C4-2B (cell line): ENCODE results near the gene KCNQ5.
"Not testable (repeated sequence)": the region's sequence is repeated elsewhere in the genome, so short reads cannot be mapped to it uniquely, and the experiment has no call there.

Experiments
- H3K27ac ChIP-seq: fragments of 450-650 bp; 2 replicates; pipeline ENCODE4 v1.5.1; 2017
- CTCF ChIP-seq: fragments of 450-650 bp; conservative IDR thresholded peaks from 2 replicates; pipeline ENCODE4 v1.5.1; 2017; ENCODE audit warnings: mild to moderate bottlenecking
- ZFX ChIP-seq: fragments of 450-650 bp; IDR thresholded peaks from 2 replicates; pipeline ENCODE4 v1.6.1; 2017

Gene KCNQ5

DNA sequence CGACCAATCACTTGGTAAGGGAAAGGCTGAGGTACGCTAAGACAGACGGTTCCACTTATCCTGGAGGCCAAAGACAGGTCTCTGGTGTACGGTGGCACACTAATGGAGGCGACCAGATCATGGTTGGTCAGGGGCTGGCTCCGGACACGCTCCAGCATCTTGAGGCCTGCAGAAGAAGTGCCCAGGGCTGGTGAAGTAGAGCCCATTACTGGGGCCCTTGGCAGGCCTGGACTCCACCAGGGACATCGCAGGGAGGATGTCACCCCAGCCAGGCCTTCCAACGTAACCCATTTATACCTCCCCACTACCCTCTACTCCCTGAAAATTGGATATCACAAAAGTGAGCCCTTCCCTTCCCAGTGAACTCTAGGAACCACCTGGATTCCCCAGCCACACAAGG, 587.3 kb downstream of the KCNQ5 start:
- TF ChIP-seq CTCF (no peak), ZFX (no peak)
- H3K27ac ChIP-seq, result no peak overlapping the region

GRCh38 chr6:73216859-73217258, 595.0 kb downstream of the KCNQ5 start:
- no peak for TF ChIP-seq CTCF
- no peak overlapping the region for H3K27ac ChIP-seq

- TF ChIP-seq ZFX, result no peak
- TF ChIP-seq CTCF, result no peak
- no peak within 1 kb of the TSS for H3K27ac ChIP-seq
These were observed 603.5 kb downstream of the KCNQ5 start, which contains the start of gene KHDC1L for GRCh38 chr6:73225396-73225795. Gene KHDC1L, minus strand, starts transcription at chr6:73225496. Its CDS starts 88 bp downstream, at chr6:73225408.

GRCh38 chr6:73227606-73228255, 605.9 kb downstream of the KCNQ5 start:
- no peak for TF ChIP-seq CTCF
- no peak for TF ChIP-seq ZFX
- H3K27ac ChIP-seq, result no peak overlapping the region

DNA sequence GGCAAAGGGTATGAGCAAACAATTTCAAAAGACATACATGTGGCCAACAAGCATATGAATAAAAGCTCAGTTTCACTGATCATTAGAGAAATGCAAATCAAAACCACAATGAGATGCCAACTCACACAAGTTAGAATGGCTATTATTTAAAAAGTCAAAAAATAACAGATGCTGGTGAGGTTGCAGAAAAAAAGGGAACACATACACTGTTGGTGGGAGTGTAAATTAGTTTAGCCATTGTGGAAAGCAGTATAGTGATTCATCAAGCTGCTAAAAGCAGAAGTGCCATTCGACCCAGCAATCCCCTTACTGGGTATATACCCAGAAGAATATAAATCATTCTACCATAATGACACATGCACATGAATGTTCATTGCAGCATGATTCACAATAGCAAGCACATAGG, 610.1 kb downstream of the KCNQ5 start:
- H3K27ac ChIP-seq, result no peak overlapping the region
- TF ChIP-seq CTCF (no peak), ZFX (no peak)

DNA sequence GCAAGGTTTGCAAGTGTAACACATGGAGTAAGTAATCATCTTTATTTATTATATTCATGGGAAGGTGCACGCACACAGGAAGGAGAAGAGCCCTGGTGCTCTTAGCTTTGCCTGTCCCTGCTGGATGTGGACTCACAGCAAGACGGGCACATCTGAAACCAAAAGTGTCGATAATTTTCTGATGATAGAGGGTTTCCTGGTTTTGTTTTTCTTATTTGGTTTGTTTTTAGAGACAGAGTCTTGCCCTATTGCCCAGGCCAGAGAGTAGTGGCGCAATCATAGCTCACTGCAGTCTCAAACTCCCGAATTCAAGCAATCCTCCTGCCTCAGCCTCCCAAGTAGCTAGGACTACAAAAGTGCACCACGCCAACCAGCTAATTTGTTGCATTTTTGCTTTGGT, 611.2 kb downstream of the KCNQ5 start:
- H3K27ac ChIP-seq, result no peak overlapping the region

DNA sequence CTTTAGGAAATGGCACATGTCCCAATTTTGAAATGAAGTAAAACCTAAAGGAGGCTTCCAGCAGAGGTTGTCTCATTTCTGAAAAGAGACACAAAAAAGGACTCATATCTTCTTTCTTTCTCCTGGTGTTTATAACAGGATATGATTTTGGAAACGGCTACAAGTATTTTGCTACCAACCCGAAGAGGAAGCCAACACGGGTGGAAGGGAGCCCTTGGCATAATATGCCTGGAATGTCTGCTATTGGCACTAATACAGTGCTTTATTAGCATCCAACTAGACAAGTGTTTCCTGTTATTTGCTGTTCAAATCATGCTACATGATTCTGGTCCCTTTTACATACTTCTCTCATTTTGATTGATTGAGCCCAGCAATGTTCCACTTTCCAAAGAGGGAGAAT, 612.1 kb downstream of the KCNQ5 start:
- H3K27ac ChIP-seq, result not testable (repeated sequence)

More for the DNA sequence above, 611.2 kb downstream of the KCNQ5 start:
- TF ChIP-seq CTCF, result no peak
- no peak for TF ChIP-seq ZFX

GRCh38 chr6:73234733-73235132, 612.9 kb downstream of the KCNQ5 start:
- H3K27ac ChIP-seq, result no peak overlapping the region

More at GRCh38 chr6:73234733-73235132, 612.9 kb downstream of the KCNQ5 start:
- TF ChIP-seq ZFX (no peak), CTCF (no peak)
